WI38 (cell line): Measurements from ENCODE around the gene XYLT1.

Experiments used
- H3K4me3 ChIP-seq: 2 replicates; pipeline ENCODE4 v1.5.1; 2011; ENCODE audit warnings: low read depth, mild to moderate bottlenecking, control low read depth, low read length
- CTCF ChIP-seq: IDR thresholded peaks from 2 replicates; pipeline ENCODE4 v1.5.1; 2012; ENCODE audit warnings: low read depth, mild to moderate bottlenecking, control low read depth, low read length

XYLT1 gene

GRCh38 chr16:17372386-17372785, 98.4 kb downstream of the XYLT1 start:
- no peak overlapping the region for H3K4me3 ChIP-seq
- no peak for TF ChIP-seq CTCF

- no peak for TF ChIP-seq CTCF
- no peak overlapping the region for H3K4me3 ChIP-seq
Measured at GRCh38 chr16:17371299-17371698, 99.5 kb downstream of the XYLT1 start.

DNA sequence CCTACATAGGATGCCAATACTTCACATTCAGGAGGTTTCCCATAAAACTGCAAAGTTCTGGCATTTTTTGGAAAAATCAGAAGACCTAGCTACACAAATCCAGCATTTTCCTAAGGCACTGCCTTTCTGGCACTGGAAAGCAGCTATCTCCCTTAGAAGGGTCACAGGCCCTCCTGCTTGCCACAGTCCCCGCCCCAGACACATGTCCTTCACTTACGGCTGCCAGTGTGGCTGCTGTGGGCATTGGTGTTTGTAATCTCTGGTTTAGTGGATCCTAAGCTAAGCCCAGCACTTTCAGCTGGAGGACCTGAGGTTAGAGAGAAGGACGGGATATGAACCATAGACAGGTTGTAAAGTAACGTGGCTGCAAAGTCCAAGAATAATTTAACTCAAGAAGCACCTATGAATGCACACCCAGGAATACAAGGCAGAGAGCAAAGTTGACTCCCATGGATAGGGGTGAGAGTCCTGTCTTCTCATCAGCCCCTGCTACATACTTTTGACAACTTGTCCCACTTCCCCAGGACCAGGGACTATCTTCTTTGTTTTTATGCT, 100.0 kb downstream of the XYLT1 start:
- H3K4me3 ChIP-seq, result no peak overlapping the region
- TF ChIP-seq CTCF, result no peak

DNA sequence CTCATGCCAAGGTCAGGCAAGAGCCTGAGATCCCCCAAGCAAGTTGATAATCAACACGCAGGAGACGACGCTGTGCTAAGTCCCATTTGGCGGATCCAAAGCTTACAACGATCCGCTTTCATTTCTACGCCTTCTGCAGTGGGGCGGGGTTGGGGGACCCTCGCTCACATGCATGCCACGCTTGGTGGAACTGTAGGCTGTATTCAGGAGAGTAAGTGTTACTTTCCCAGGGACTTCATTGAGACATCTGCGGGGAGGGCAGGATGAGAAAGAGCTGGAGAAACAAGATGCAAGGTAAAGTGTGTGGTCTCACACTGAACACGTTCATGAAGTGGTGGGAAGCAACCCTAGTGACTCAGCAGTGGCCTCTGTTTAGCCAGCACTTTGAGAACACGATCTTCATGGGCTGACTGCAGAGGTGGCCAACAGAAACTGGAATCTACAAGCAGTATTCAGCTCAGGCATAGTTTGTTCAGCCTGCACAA, 100.5 kb downstream of the XYLT1 start:
- TF ChIP-seq CTCF, result no peak
- H3K4me3 ChIP-seq, result no peak overlapping the region

- no peak for TF ChIP-seq CTCF
- H3K4me3 ChIP-seq, result no peak overlapping the region
Measured at GRCh38 chr16:17369421-17370222, 101.1 kb downstream of the XYLT1 start.

DNA sequence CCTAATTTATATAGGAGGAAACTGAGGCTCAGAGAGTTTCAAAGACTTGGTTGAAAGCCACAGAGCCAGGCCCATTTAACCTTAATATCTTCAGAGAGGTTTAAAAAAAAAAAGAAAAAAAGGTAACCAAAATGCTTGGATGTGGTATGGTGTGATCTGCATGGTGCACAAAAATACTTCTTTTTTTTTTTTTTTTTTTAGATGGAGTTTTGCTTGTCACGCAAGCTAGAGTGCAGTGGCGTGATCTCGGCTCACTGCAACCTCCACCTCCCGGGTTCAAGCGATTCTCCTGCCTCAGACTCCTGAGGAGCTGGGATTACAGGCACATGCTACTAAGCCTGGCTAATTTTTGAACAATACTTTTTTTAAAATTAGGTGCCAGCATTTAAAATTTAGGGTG, 101.8 kb downstream of the XYLT1 start:
- no peak for TF ChIP-seq CTCF
- no peak overlapping the region for H3K4me3 ChIP-seq

DNA sequence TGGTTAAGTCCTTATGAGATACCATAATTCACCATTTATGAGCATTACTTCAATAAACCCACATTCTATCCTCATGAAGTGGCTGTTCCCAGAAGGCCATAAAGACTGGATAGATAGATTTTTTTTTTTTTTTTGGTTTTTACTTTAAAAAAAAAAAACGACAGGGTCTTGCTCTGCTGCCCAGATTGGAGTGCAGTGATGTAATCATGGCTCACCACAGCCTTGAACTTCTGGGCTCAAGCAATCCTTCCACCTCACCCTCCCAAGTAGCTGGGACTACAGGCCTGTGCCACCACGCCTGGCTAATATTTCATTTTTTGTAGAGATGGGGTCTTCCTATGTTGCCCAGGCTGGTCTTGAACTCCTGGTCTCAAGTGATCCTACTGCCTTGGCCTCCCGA, 102.3 kb downstream of the XYLT1 start:
- H3K4me3 ChIP-seq, result no peak overlapping the region
- no peak for TF ChIP-seq CTCF
